T-helper 1 cell treated with Interleukin-12 subunit alpha and Interleukin-12 subunit beta and Interleukin-4 antibody, amounts not matched to agents 30 ng/mL and 1 ng/mL, for 36 hours (primary cell): Measurements from ENCODE around the gene NAALADL2. TPM values are rescaled to one million over a fixed set of nuclear protein-coding genes. Genes with fewer than 3 reads are reported as not detected.

ENCODE experiments used
- intact Hi-C: fragments of 100-400 bp; cut with micrococcal nuclease; formaldehyde crosslinking; loops from one replicate; pipeline ENCODE4 v1.15.1; 2024
- total RNA-seq: library from RNA; stranded (reverse); gene quantifications from 2 replicates; pipeline ENCODE4 v1.2.3, GENCODE V29; 2022

NAALADL2 gene
- total RNA-seq, 1 donor from 2014 or later, result not detected

DNA sequence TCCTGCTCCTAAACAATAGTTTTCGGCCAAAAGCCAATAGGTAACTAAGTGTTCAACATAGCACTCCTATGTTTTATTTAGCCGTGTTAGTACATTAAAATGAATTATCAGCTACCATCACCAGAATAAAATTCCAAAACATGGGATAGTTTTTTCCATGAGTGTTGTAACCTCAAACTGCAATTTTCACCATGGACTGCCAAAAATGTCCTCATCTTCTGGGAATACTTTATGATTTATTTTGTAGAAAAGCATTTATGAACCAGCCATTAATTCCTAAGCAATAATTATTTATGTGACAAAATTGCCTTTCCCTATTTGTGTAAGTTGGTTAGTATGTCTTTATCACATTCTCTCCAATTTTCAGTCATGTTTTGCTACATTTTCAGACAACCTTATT is 438.1 kb downstream of the NAALADL2 start:
- intact Hi-C loops, result no loop called here

- intact Hi-C loops, result no loop called here
Measured at GRCh38 chr3:175301741-175302140, 442.6 kb downstream of the NAALADL2 start.

DNA sequence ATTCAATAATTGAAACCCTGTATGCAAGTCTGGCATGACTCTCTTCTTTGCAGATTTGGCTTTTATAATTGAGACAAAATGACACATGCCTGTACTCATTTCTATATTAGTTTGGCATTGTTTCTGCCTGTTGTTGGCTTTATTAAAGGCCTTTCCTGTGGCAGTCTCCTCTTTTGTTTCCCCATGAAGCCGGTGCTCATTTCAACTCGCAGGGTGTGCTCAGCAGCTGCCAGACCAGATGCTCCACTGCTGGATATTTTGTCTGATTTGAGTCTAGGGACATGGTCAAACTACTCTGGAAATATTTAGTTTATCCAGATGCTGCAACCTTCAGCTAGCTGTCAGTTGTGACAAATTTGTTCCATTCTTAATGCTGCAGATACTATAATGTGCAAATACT is 445.3 kb downstream of the NAALADL2 start:
- intact Hi-C loops, result no loop called here

DNA sequence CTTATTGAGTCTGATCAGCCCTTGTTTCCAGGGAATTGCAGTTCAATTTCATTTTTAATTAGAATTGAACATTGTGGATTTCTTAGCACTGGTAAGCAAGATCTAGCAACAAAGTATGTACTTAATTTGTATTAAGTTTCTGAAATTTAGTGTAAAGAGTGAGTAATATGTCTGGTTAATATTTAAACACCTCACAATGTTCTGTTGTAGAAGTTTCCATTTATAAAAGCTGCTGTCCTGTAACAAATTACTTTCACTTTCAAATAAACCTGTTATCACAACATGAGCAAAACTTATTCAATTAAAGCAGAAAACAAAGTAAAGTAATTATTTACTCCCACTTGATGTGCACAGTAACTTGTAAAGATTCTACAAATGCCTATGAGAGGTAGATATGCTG is 448.5 kb downstream of the NAALADL2 start:
- intact Hi-C loops, result no loop called here

DNA sequence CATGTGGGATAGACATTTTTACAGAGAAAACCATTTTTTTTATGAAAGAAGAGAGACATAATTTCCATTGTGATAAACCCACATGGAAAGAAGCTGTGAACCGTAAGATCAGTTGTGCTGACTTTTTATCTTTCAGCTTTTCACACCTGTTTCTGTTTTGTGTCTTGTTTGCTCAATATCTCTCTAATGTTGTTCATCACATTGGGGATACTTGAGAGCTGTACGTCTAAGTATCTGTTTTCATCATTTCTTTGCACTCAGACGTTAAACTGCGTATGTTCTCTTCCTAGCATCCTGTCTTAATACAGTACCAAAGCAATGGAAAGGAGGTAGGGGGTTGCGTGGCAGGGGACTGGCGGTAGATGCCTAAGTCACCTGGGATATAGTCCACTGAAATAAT is 449.0 kb downstream of the NAALADL2 start:
- intact Hi-C loops, result no loop called here

- intact Hi-C loops, result no loop called here
Measured at GRCh38 chr3:175310046-175310445, 450.9 kb downstream of the NAALADL2 start.

DNA sequence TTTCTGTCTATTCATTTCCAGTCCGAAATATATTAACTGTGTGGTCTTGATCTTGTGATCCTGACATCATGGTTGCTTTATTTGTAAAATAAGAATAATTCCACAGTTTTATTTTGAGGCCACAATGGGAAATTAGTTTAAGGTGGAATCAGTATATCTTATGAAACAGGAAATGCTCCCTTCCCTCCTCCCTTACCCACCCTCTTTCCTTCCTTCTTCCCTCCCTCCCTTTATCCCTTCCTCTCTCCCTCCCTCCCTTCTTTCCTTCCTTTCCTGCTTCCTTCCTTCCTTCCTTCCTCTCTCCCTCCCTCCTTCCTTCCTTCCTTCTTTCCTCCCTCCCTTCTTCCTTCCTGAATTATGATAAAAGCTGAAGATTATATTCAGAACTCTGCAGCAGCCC is 452.3 kb downstream of the NAALADL2 start:
- intact Hi-C loops, result no loop called here

- intact Hi-C loops, result no loop called here
Measured at GRCh38 chr3:175311946-175312345, 452.8 kb downstream of the NAALADL2 start.

- intact Hi-C loops, result no loop called here
Measured at GRCh38 chr3:175312791-175313190, 453.7 kb downstream of the NAALADL2 start.

- intact Hi-C loops, result no loop called here
Measured at GRCh38 chr3:175316799-175317198, 457.7 kb downstream of the NAALADL2 start.

DNA sequence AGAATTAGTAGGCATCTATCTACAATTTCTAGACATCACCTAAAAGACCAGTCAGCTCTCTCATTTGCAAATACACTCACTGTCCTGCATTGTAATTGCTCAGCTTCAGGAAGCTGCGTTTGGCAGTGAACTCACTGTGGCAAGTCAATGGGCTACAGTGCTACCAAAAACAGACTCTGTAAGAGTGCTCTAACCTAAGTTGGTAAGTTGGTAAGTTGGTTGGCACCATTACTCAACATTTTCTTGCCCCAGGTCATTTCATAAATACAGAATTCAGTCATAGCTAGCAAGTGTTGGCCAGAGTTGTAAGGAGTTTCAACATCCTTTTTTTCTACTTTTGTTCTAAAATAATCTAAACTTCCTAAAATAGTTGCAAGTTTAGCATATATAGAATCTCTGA is 466.3 kb downstream of the NAALADL2 start:
- intact Hi-C loops, result no loop called here

DNA sequence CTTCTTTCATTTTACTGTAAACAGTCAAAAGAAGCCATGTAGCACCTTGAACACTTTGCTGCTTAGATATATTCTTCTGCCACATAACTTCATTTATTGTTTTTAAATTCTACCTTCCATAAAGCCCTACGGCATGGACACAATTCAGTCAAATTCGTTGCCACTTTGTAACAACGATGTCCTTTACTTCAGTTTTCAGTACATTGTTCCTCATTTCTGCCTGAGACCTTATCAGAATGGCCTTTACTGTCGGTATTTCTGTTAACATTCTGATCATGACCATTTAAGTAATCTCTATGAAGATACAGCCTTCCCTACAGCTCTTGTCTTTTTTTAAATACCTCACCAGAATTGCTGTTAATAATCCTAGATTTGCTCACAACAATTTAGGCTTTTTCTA is 466.9 kb downstream of the NAALADL2 start:
- intact Hi-C loops, result no loop called here

GRCh38 chr3:175329373-175329772 is 470.2 kb downstream of the NAALADL2 start:
- intact Hi-C loops, result no loop called here

DNA sequence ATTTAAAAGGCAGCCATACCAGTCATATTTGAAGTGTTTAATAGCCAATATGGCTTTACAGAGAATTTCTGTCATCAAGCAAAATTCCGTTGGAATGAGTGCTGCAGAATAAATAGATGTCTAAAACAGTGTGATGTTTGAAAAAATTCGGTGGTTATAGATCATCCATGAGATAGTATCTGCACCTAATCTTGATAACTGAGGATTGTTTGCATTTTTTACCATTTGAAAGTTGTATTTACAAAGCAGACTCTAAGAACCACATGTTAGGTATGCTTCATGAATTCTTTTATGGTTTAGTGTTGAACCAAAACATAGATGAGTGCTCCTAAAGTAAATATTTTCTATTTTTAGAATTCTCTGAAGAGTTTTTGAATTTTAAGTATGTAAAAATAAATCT is 476.1 kb downstream of the NAALADL2 start:
- intact Hi-C loops, result no loop called here

GRCh38 chr3:175336406-175337133 is 477.4 kb downstream of the NAALADL2 start:
- intact Hi-C loops, result no loop called here

DNA sequence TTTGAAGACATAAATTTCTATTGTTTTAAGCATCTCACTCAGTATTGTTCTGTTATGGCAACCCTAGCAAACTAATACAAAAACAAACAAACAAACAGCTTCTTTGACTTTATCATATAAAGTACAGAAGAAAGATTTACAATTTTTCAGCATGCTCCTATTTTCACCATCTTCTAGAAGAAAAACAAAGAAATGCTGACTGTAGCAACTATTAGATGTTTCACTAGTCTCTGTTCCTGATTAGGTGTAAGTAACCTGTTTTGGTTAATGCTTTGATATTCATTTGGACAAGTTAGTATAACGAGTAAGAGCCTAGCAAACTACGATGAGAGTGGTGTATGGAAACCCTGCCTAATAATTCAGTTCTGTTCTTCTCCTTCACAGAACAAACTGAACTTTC is 478.5 kb downstream of the NAALADL2 start:
- intact Hi-C loops, result no loop called here

DNA sequence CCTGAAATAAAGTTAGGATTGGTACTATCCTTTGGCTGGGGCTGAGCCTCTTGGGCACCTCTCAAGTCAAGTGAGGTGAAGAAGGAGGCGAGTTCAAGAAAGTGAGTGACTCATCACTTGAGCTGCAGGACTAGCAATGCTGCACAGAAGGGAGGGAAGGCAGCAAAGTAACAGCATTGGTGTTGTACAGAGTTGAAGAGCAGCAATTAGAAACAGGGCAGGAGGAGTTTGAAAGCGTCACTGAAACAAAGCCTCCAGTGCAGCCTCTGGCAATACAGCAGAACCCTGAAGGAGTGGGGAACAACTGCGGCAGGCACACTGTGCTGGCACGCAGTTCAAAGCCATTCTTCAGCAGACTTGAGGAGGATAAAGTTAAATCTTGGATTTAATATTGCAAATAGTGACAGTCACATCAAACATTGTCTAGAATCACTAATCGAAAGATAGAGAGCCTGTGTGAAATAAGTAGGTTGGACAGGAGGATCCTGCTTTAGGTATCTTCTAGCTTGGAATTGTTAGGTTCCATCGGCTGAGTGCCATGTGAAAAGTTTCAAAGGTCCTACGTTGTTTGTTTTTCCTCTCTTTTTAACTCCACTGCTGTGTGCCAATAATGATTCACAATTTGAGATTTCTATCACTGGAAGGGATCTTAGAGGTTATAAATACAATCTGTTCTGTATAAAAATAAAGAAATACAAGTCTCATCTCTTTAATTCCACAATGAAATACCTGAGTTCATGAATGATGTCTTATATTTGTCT is 479.8 kb downstream of the NAALADL2 start:
- intact Hi-C loops, result no loop called here

- intact Hi-C loops, result no loop called here
Measured at GRCh38 chr3:175340338-175341015, 481.3 kb downstream of the NAALADL2 start.

GRCh38 chr3:175342196-175342595 is 483.1 kb downstream of the NAALADL2 start:
- intact Hi-C loops, result no loop called here

GRCh38 chr3:175343946-175344345 is 484.8 kb downstream of the NAALADL2 start:
- intact Hi-C loops, result no loop called here

- intact Hi-C loops, result no loop called here
Measured at GRCh38 chr3:175346573-175347356, 487.6 kb downstream of the NAALADL2 start.

DNA sequence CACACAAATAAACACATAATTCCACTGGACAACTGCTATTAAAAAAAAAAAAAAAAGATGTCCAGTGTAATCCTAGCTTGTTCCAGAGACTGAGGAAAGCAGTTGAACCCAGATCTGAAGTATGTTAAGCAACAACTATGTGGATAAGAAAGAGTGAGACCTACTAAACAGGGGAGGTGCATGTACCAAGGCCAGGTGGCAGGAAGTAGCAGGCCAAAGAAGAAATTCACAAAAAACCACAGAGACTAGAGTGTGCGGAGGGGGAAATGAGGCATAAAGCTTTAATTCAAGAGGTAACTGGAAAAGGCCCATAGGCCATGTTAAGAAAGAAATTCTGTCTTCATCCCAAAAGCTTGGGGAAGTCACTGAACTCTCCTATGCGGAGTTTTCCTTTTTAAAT is 490.0 kb downstream of the NAALADL2 start:
- intact Hi-C loops, result no loop called here
